HG03439 (cell line): ENCODE results near the gene PRKCA.

Experiments used
- ATAC-seq: cut with Tn5 transposase; IDR thresholded peaks from one replicate; pipeline ENCODE4 v1.9.1; 2021; ENCODE audit warnings: mild to moderate bottlenecking, moderate library complexity; ENCODE audit not compliant: unreplicated experiment

The PRKCA gene

DNA sequence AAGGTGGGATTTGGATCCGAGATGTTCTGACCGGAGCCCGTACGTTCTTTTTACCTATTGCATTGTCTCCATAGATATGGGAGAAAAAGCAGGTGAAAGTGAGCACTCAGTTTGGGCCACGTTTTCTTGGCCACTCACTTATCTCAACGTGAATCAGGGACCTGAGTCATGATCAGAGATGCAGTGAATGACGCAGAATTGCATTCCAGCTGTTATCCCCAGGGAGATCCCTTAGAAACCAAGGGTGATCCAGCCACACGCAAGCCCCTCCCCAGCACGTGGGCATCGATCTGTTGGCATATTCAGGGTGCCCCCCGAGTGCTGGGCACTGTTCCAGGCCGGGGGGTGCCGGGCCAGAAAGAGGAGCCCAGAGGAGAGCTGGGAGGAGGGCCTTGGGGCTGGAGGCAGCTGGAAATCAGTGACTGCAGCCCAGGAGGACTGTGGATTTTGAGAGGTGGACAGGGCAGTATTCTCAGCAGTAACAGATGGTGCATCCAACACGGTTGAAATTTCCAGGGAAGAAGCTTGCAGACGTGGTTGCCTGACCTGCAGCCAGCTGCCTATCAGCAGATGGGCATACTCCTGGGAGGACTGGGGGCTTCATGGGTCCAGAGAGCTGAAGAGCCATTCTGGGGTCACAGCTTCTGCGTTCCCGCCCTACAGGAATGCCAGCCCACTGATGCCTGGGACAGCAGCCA is 445.3 kb downstream of the PRKCA start:
- ATAC-seq = no peak

DNA sequence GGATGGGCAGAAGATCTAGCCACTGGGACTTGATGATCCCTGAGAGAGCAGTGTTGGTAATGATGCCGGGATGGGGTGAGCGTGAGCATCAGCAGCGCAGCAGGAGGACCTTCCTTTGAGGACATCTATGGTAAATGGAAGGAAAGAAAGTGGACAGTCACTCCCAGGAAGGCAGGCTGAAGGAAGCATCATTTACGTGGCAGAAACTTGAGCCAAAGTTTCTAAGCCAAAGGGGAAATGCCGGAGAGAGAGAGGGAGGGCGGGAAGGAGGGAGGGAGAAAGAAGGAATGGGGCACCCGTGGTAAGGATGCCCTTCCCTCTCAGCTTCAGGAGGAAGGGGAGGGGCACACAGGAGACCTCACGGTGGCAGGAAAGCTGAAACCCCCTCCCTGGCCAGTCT is 446.2 kb downstream of the PRKCA start:
- ATAC-seq = no peak

DNA sequence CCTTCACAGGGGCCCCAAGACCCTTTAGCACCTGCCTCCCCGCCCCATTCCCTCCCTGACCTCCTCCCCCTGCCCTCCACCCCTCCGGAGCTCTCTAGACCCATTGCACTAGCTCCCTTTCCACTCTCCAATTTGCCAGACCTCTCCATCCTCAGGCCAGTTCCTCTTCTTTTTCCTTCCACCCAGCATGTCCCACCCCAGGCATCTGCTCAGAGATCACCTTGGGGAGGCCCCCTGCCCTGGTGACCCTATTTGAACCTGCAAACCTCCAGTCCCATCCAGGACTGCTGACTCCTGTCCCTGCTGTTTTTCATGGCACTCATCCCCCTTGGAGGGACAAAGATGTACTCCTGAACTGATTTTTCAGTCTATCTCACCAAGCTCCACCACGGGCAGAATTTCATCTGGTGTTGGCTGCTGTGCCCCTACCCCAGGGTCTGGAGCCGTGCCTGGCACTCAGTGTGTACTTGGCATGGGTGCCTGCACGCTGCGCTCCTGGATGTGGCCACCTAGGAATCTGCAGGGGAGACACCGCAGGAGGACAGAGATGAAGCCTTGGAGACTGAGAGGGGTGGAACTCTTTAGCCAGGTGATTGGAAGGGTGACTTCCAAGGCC is 446.9 kb downstream of the PRKCA start:
- no peak for ATAC-seq

DNA sequence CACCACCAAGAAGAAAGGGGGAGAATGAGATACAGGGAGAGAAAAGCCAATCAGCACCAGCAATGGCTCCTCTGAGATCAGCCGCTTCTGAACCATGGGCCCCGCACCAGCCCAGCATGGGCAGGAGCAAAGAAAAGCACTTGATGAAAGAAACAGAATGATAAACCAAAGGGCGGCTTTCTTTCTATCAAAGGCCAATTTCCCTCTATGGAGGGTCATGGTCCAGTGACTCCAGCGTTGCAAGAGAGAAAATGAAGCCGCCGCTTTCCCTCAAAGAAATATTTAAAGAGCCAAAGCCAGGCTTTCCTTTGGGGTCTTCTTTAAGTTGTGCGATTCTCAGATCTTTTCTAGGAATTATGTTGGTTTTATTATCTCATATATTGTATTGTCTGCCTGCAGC is 447.7 kb downstream of the PRKCA start:
- no peak for ATAC-seq

DNA sequence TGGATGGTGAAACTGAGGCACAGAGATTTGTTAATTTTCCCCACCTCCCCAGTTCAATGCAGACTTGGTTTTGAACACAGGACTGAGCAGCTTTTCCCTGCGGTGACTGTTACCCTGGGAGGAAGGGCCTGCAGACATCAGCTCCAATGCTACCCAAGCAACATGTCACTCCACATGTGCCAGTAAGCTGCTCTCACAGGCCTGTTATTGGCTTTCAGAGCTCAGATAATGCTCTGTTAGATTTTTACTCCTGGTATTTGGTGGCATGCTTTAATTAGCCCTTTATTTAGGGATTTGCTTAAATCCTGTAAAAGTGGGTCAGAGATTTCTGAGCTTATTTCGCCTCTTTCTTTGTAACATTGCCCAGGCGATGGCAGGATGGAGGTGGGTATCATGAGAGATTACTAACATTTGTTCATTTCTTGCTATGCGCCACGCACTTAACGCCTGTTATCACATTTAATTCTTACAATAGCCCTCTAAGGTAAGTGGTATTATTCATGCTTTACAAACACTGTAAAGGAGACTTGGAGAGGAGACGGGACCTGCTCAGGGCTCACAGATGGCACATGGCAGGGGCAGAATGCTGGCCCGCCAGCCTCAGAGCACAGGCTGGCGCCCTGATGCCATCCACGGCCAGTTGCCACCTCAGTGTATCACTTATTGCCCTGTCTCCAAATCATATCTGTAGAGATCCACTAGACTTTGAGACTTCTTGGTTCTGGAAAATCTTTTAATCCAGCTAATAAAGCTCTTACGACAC is 448.5 kb downstream of the PRKCA start:
- no peak for ATAC-seq

DNA sequence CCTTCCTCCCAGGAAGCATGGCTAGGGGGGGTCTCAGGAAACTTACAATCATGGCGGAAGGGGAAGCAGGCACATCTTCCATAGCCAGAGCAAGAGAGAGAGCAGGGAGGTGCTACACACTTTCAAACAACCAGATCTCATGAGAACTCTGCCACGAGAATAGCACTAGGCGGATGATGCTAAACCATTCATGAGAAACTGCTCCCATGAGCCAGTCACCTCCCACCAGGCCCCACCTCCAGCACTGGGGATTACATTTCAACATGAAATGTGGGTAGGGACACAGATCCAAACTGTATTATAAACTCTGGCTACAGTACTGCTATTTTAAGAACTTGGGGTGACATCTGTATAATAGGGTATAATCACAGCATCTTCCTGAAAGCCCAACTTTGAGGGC is 449.4 kb downstream of the PRKCA start:
- ATAC-seq = no peak

DNA sequence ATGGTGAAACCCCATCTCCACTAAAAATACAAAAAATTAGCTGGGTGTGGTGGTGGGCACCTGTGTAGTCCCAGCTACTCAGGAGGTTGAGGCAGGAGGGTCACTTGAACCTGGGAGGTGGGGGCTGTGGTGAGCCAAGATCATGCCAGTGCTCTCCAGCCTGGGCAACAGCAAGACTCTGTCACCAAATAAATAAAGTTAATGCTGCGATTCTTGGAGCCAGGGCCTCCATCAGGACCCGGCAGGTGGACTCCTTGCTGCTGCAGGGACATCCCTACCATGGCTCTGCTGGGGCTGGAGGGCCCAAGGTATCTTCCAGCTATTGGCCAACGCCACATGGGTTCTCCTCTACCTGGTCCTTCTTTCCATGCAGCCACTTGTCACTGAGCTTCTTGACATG is 450.0 kb downstream of the PRKCA start:
- no peak for ATAC-seq

DNA sequence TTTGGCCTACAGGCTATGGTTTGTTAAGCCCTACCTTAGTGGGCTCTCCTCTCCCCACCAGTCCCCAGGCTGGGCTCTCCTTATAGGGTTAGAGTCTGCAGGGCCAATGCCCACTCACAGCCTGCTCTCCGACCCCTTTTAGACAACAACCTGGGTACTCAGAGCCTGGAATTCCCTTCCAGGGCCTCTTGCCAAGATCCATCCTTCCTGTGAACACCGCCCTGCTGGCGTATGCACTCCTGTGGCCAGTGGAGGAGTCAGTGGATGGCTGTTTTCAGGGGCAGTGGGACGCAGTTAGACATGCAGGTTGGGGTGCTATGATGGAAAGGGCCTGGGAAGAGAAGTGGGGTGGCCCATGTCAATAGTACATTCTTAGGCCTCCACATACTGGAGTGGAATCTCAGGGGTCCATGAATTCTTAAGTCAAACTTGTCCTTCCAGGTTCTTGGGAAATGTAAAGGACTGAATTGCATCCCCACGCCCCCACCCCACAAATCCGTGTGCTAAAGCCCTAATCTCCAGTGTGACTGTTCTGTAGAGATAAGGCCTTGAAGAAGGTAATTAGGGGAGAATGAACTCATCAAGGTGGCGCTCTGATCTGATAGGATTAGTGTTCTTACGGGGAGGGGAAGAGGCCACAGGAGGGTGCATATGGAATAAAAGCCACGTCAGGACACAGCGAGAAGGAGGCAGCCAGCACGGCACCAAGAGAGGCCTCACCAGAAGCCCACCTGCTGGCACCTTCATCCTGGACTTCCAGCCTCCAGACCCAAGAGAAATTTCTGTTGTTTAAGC is 450.9 kb downstream of the PRKCA start:
- no peak for ATAC-seq

DNA sequence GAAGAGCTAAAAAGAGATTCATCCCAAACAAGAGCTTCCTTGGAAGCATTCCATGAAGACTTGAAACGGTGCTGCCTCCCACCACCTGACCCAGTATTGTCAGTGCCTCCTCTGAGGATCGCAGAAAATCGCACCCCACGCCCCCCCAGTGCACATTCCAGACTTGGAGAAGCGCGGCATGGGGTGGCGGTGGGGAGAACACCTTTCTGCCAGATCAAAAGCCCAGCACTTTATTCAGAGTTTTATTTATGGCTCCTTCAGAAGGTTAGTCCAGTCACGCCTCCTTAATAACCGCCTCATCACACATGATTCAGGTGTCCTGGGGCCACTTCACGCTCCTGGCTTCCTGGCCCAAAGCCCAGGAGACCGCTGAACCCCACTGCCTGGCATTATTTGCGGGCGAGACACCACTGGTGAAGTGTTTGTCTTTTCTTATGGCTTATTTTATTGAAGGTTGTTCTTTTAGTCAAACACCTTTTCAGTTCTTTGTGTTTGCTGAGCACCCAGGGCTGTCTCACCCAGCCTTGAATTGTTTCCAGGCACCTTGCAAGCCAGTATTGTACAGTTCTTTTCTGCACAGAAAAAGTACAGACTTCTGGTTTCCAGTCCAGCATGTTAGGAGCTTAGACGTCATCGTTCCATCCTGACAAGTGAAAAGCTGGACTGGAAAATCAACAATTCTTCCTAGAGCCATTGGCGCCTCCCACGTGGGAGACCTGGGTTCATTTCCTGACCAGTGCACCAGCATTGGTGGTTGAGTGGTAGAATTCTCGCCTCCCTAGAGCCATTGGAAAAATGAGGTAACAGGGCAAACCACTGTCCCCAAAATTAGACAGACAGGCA is 452.9 kb downstream of the PRKCA start:
- ATAC-seq = no peak

DNA sequence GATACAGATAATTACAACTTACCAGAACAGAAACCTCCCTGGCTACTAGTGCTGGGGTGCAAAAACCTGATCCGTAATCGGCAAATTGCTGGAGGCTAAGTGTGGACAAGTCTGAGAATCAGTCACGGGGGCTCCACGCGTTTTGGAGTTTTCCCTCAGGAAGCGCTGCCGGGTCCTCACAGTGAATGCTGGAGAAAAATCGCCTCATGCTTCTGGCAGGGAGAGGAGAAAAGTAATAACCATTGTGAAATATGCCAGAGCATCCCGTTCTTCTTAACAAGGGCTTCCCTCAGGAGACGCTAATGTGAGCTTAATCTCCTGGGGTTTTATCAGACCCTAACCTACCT is 453.5 kb downstream of the PRKCA start:
- ATAC-seq = no peak

DNA sequence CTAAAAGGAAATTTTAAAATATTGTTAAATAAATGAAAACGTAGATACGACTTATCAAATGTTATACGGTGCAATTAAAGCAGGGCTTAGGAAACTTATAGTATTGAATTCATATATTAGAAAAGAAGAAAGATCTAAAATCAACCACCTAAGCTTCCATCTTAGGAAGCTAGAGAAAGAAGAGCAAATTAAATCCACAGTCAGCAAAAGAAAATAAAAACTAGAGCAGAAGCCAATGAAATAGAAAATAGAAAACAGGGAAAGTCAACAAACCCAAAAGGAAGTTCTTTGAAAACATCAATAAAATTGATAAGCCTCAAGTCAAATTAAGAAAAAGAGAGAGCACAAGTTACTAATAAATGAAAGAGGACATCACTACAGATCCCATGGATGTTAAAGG is 457.9 kb downstream of the PRKCA start:
- ATAC-seq = no peak

DNA sequence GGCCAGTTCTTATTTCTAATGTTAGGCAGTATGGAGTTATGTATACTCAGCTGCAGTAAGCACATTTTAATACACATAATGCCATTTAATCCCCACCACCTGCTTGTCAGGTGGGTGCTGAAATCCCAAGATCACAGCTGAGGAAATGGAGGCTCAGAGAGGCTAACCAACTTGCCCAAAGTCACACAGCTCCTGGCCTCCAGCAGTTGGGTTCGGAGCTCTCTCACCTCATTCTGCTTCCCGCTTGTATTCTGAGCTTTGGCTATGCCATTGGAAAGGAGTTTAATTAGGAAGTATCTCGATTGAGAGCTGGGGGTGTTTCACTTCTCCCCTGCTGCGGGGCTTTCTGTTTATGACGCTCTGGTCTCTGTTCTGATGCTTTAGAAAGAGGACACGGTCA is 459.9 kb downstream of the PRKCA start:
- ATAC-seq = no peak

DNA sequence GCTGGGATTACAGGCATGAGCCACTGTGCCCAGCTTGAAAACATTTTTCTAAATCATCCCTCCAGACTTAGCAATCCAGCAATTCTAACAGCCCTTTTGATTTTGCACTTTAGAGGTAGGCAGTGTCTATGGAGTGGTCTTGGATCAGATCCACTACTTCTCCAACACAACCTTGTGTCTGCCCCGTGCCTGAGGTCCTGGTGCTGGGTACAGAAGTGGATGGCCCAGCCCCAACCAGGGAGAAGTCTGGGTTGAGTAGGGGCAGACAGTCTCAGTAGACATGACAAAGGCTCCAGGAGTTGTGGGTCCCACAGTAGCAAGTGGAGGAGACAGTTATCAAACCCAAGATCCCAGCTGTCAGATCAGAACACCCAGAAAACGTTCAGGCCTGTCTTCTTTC is 460.6 kb downstream of the PRKCA start:
- no peak for ATAC-seq

DNA sequence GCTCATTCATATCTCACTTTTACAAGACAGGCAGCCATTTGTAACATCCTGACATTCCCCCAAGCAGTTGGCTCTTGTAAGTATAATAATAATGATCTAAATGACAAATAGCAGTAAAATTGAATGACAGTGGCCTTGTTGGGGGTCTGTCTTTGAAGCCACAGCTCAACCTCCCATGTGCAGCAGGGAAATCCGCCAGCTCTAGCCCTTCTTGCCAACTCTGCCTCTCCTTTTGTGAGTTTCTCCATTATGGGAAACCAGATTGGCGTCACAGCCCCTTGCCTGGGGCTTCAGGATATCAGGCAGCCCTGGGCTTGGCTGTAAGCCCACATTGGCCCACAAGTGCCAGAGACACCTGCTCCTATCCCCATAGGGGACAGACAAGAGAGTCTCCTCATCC is 462.1 kb downstream of the PRKCA start:
- no peak for ATAC-seq

DNA sequence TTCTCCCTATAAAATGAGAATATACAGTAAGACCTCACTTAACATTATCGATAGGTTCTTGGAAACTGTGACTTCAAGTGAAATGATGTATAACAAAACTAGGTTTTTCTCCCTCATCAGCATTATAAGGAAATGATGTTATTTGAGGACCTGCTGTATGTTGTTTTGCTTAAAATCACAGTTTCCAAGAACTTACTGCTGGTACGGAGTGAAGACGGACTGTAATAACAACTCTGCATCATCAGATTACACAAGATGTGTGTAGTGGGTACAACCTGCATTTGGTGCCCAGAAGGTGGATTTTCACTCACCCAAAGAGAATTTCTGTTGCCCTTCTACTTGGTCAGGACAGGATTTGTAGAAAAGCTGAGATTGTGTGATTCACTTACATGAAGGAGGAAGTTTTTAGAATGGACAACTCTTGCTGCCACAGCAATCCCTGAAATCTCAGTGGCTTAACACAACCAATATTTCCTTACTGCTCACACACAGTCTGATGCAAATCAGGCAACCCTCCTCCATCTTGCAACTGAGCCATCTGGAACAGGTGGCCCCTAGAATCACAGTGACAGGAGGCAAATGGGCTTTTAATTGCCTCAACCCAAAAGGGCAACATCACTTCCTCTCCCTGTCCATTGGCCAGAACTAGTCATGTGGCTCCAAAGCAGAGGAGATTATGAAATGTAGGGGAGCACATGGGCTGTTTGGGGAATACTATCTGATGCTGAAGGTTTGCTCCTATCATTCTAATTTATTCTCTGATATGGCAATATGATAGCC is 464.9 kb downstream of the PRKCA start:
- ATAC-seq = no peak

DNA sequence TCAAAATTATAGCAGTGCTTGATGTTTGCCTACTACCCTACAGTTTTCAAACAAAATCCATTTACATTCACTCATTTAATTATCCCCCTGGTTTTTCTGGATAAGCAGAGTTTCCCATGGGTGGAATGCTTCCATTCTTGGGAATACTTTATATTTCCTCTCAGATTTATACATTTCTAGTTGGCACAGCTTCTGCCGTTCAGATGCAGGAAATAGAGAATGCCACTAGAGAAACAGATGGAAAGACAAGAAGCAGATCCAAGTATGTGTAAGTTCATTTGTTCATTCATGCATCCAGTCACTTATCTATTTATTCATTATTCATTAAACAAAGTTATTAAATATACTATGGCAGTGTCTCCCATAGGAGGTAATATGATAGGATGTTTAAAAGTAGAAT is 467.5 kb downstream of the PRKCA start:
- ATAC-seq = no peak

DNA sequence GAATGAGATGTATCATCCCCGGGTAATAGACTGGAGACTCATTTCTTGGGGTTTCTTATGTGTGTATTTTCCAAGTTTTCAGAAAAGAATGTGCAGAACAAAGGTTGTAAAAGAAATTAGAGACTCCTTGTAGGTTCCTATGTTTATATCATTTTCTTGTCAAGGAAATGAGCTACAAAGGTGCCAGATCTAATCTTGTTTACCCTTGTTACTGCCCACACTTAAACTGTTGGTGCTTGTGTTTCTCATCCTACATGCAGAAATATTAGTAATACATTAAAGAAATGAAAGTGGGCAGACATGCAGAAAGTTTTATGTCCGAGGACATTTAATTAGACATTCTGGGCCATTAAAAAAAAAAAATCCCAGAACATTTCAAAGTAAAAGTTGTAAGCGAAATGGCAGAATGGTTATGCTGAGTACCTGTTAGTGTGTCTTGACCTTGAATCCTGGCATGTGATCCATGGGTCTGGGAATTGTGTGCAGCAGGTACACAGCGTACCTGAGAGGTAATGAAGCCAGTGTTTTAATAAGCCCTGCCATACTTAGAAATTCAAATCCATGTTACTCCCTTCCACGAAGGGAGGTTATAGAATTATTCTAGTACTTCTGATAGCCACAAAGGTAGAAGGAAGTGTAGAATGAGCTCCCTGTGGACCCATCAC is 469.9 kb downstream of the PRKCA start:
- no peak for ATAC-seq

DNA sequence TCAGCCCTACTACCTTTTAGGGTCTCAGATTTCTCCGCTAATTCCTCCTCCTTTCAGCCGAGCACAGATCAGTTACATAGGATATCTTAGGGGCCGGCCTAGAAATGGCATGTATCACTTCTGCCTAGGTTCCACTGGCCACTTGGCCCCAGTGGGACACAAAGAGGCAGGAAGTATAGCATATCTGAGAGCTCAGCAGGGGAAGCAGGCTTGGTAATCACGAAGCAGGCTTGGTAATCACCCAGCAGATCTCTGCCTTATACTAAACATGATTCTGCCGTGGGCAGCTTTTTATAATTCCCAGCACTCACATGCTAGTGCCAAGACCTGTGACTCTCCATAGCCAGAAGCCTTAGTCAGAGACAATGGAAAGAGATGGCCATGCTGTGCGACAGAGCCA is 472.9 kb downstream of the PRKCA start:
- no peak for ATAC-seq

DNA sequence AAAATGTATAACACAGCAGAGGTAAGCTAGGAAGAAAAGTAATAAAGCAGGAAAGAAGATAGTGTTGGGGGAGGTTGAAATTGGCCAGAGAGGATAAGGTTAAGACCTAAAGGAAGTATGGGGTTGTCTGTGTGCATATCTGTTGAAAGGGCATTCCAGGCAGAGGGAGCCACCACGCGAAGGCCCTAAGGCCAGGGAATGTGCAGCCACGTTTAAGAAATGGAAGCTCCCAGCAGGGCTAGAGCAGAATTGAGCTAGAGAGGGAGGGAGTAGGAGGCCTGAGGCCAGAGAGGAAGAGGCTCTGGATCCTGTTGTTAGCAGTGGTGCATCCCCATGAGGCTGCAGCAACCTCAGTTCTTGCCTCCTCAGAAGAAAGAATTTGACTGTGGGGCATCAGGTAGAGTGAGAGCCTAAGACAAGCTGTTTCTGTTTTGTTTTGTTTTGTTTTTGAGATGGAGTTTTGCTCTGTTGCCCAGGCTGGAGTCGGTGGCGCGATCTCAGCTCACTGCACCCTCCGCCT is 473.5 kb downstream of the PRKCA start:
- ATAC-seq = no peak
